HT1080 (cell line): ENCODE data around the gene POM121L2. TPM values are rescaled to one million over a fixed set of nuclear protein-coding genes. Genes with fewer than 3 reads are reported as not detected.

Source experiments
- DNase-seq: peaks from one replicate; pipeline ENCODE4 v3.0.0-alpha.2; 2015; ENCODE audit warnings: low read depth
- total RNA-seq: library from RNA; depleted of rRNA; stranded (reverse); fragments of >200 nt; shearing (Covaris generic); gene quantifications from 2 replicates; pipeline ENCODE4 v1.2.3, GENCODE V29; 2014; rRNA removed

Gene POM121L2
- total RNA-seq, 1 experiment from 2014 or later: not detected

GRCh38 chr6:27260369-27260768 is 51.7 kb downstream of the POM121L2 start:
- no peak for DNase-seq

Other genes starting within 250 kb of the POM121L2 start
- gene PRSS16, start 64.6 kb downstream of the POM121L2 start, total RNA-seq: not detected in 2 replicates
- gene ZNF391, start 76.5 kb upstream of the POM121L2 start, total RNA-seq: 0.06 and 0.13 TPM in 2 replicates
- gene ZNF184, start 160.8 kb upstream of the POM121L2 start, total RNA-seq: 3.5 and 5.5 TPM in 2 replicates